ENCODE results near the gene BTBD9. TPM values are rescaled to one million over a fixed set of nuclear protein-coding genes. Genes with fewer than 3 reads are reported as not detected.
A peak's percentile ranks its signal among the peaks of the same experiment; 100 is the strongest.

BTBD9 gene
- total and polyA plus RNA-seq, 2 of the 13 experiments (the other 11 are each of a cell fraction or from before 2014, with no cell fraction given) = 1.2 to 3.0 TPM

- TF ChIP-seq REPIN1 (CRISPR knock-in tag; IDR thresholded peaks at IDR 0.05; ENCODE audit: borderline replicate concordance, low read depth) (no peak), PBX3 (CRISPR knock-in tag; IDR thresholded peaks at IDR 0.05; ENCODE audit: borderline replicate concordance) (no peak), TOPORS (CRISPR knock-in tag; IDR thresholded peaks at IDR 0.05) (no peak), ZNF567 (CRISPR knock-in tag; IDR thresholded peaks at IDR 0.05; ENCODE audit: borderline replicate concordance) (no peak), IRX3 (CRISPR knock-in tag; IDR thresholded peaks at IDR 0.05; ENCODE audit: borderline replicate concordance, low read depth) (no peak), MED1 (CRISPR knock-in tag; IDR thresholded peaks at IDR 0.05) (0 out of 2 replicates have a peak, but pooled peaks have one; percentile 17), TRIM22 (IDR thresholded peaks at IDR 0.05) (no peak), KMT2A (CRISPR knock-in tag; IDR thresholded peaks at IDR 0.05) (no peak), DPF2 (CRISPR knock-in tag; IDR thresholded peaks at IDR 0.05; ENCODE audit: borderline replicate concordance, low read depth) (0 out of 2 replicates have a peak, but pooled peaks have one; percentile 48), ZMYM2 (CRISPR knock-in tag; IDR thresholded peaks at IDR 0.05) (0 out of 2 replicates have a peak, but pooled peaks have one; percentile 42), ZBTB43 (CRISPR knock-in tag; conservative IDR thresholded peaks at IDR 0.05) (no peak), SMAD3 (CRISPR knock-in tag; IDR thresholded peaks at IDR 0.05) (no peak), SMC3 (IDR thresholded peaks at IDR 0.05; ENCODE audit: low read length) (0 out of 2 replicates have a peak, but pooled peaks have one; percentile 14), ELK4 (CRISPR knock-in tag; IDR thresholded peaks at IDR 0.05; ENCODE audit: borderline replicate concordance) (no peak), NCOA1 (CRISPR knock-in tag; IDR thresholded peaks at IDR 0.05) (0 out of 2 replicates have a peak, but pooled peaks have one; percentile 26), DBP (CRISPR knock-in tag; IDR thresholded peaks at IDR 0.05; ENCODE audit: not compliant biosample characterization) (no peak), PAX8 (CRISPR knock-in tag; IDR thresholded peaks at IDR 0.05; ENCODE audit: borderline replicate concordance) (no peak)
- TF ChIP-seq, protein P1, sequence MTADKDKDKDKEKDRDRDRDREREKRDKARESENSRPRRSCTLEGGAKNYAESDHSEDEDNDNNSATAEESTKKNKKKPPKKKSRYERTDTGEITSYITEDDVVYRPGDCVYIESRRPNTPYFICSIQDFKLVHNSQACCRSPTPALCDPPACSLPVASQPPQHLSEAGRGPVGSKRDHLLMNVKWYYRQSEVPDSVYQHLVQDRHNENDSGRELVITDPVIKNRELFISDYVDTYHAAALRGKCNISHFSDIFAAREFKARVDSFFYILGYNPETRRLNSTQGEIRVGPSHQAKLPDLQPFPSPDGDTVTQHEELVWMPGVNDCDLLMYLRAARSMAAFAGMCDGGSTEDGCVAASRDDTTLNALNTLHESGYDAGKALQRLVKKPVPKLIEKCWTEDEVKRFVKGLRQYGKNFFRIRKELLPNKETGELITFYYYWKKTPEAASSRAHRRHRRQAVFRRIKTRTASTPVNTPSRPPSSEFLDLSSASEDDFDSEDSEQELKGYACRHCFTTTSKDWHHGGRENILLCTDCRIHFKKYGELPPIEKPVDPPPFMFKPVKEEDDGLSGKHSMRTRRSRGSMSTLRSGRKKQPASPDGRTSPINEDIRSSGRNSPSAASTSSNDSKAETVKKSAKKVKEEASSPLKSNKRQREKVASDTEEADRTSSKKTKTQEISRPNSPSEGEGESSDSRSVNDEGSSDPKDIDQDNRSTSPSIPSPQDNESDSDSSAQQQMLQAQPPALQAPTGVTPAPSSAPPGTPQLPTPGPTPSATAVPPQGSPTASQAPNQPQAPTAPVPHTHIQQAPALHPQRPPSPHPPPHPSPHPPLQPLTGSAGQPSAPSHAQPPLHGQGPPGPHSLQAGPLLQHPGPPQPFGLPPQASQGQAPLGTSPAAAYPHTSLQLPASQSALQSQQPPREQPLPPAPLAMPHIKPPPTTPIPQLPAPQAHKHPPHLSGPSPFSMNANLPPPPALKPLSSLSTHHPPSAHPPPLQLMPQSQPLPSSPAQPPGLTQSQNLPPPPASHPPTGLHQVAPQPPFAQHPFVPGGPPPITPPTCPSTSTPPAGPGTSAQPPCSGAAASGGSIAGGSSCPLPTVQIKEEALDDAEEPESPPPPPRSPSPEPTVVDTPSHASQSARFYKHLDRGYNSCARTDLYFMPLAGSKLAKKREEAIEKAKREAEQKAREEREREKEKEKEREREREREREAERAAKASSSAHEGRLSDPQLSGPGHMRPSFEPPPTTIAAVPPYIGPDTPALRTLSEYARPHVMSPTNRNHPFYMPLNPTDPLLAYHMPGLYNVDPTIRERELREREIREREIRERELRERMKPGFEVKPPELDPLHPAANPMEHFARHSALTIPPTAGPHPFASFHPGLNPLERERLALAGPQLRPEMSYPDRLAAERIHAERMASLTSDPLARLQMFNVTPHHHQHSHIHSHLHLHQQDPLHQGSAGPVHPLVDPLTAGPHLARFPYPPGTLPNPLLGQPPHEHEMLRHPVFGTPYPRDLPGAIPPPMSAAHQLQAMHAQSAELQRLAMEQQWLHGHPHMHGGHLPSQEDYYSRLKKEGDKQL (CRISPR knock-in tag; IDR thresholded peaks at IDR 0.05; ENCODE audit: low read depth) = no peak
These were observed 47.3 kb upstream of the BTBD9 start (continued) for GRCh38 chr6:38687043-38687353.
